Peyer's patch (tissue), 4 donors: ENCODE measurements around the gene ATXN7L3B. TPM values are rescaled to one million over a fixed set of nuclear protein-coding genes. Genes with fewer than 3 reads are reported as not detected.

ENCODE experiments used
- DNase-seq, 3 donors: peaks; one replicate each; pipeline ENCODE4 v3.0.0-alpha.2; 2017 to 2019
- H3K27ac ChIP-seq, 4 donors: fragments of 200-600 bp; sonication (generic); one replicate each; pipeline ENCODE4 v1.5.1; 2016 to 2019
- H3K27me3 ChIP-seq, 2 donors: fragments of 200-600 bp; sonication (generic); one replicate each; pipeline ENCODE4 v1.5.1; 2019
- H3K36me3 ChIP-seq, 3 donors: fragments of 200-600 bp; sonication (generic); one replicate each; pipeline ENCODE4 v1.5.1; 2016 to 2019
- H3K4me1 ChIP-seq, 4 donors: fragments of 200-600 bp; sonication (generic); one replicate each; pipeline ENCODE4 v1.5.1; 2016 to 2019
- H3K4me3 ChIP-seq, 4 donors: fragments of 200-600 bp; sonication (generic); 1 replicate in 3 of 4; 2 replicates in 1 of 4; pipeline ENCODE4 v1.5.1; 2016 to 2019; ENCODE audit warnings: mild to moderate bottlenecking in 1 of 4
- H3K9me3 ChIP-seq, 4 donors: fragments of 200-600 bp; sonication (generic); one replicate each; pipeline ENCODE4 v1.5.1; 2016 to 2019; ENCODE audit warnings: mild to moderate bottlenecking in 1 of 4
- POLR2A ChIP-seq, 2 donors: fragments of 450-650 bp; IDR thresholded peaks; one replicate each; pipeline ENCODE4 v1.5.1; 2017; ENCODE audit warnings: antibody characterized with exemption in 2 of 2, mild to moderate bottlenecking in 2 of 2, moderate library complexity in 2 of 2
- total RNA-seq, 4 donors: library from RNA; depleted of rRNA; stranded (reverse); fragments of >200 nt; gene quantifications; one replicate each; pipeline ENCODE4 v1.1.0, GENCODE V29; 2016
- TF ChIP-seq, protein P1 (sequence below), 6 experiments: fragments of 450-650 bp in 4 of 6; fragments of 200-600 bp in 2 of 6; sonication (generic) in 1 of 6; IDR thresholded peaks; one replicate each; pipeline ENCODE4 v1.5.1; 2017 to 2019; ENCODE audit warnings: antibody characterized with exemption in 6 of 6, mild to moderate bottlenecking in 3 of 6, moderate library complexity in 1 of 6

ATXN7L3B gene
- total RNA-seq, 4 donors from 2014 or later = 16.9 to 19.8 (median 18.5) TPM

DNA sequence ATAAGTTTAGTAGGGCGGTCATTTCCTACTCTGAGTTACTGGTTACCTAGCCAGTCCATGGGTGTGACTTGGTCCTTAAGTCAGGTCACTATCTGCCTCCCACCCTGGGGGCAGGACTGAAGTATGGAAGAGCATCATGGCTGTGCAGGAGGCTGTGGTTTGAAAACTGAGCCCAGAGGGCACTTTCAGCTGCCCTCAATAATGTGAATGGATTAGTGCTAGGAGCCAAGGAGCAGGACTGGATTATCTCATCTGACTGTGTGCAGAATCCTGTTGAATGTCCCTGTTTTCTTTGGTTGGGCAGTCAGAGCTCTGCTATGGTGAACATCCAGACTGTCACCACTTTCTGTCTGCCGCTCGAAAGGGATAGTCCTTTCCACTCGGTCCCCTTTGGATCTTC, 1.6 kb downstream of the ATXN7L3B start:
- no peak for DNase-seq
- H3K27ac ChIP-seq = no peak overlapping the region
- no peaks in the 10 kb centered on the region for H3K9me3 ChIP-seq
- H3K4me1 ChIP-seq = peaks cover 4 to 30% (median 17%) of the 10 kb centered on the region in 4 donors
- peak overlapping the region; percentile 63 to 95 (median 76) for H3K4me3 ChIP-seq
- no peaks in the 10 kb centered on the region for H3K36me3 ChIP-seq
- H3K27me3 ChIP-seq = no peaks in the 10 kb centered on the region
- TF ChIP-seq, protein P1, sequence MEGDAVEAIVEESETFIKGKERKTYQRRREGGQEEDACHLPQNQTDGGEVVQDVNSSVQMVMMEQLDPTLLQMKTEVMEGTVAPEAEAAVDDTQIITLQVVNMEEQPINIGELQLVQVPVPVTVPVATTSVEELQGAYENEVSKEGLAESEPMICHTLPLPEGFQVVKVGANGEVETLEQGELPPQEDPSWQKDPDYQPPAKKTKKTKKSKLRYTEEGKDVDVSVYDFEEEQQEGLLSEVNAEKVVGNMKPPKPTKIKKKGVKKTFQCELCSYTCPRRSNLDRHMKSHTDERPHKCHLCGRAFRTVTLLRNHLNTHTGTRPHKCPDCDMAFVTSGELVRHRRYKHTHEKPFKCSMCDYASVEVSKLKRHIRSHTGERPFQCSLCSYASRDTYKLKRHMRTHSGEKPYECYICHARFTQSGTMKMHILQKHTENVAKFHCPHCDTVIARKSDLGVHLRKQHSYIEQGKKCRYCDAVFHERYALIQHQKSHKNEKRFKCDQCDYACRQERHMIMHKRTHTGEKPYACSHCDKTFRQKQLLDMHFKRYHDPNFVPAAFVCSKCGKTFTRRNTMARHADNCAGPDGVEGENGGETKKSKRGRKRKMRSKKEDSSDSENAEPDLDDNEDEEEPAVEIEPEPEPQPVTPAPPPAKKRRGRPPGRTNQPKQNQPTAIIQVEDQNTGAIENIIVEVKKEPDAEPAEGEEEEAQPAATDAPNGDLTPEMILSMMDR (IDR thresholded peaks at IDR 0.05) = no peak
- TF ChIP-seq POLR2A (IDR thresholded peaks at IDR 0.05) = no peak

DNA sequence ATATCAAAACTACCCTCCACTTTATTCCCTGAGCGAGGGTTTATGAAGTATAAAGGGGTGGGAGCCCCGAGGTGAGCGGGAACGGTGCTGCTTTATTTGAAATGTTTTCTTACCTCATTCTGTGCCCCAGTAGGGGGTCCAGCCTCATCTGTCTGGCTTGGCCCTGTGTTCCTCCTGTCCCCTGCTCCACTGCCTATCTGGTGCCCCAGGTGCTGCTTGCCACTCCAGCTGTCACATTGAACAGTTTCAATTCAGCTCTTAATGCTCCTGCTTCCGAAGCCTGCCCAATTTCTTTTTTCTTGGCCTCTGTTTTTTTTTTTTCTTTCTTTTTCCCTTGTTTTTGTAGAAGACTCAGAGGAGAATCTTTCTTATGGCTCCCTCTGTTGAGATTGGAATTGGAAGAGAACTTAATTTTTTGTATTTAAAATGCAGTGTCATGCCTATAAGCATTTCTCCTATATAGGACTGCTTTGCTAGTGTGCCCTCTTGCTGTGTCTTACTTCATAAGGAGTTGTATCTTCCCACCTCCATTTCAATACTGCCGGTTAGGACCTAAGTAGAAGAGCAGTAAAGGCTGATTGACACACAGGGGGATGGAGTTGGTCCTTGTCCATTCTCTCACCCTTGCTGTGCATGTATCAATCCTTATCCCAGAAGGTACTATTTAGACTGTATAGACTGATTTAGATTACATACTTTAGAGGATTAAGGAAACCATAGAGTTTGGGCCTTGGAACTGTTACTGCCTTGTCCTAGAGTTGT, 2.3 kb downstream of the ATXN7L3B start:
- Histone ChIP-seq H3K4me1 (peaks cover 4 to 30% (median 17%) of the 10 kb centered on the region in 4 donors), H3K27me3 (no peaks in the 10 kb centered on the region), H3K27ac (no peak overlapping the region), H3K4me3 (peak overlapping the region in 3 of 4 donors; percentile 74 to 95 (median 79)), H3K36me3 (no peaks in the 10 kb centered on the region), H3K9me3 (no peaks in the 10 kb centered on the region)
- no peak for DNase-seq
- no peak for TF ChIP-seq POLR2A (IDR thresholded peaks at IDR 0.05)
- TF ChIP-seq, protein P1 (IDR thresholded peaks at IDR 0.05) = no peak

DNA sequence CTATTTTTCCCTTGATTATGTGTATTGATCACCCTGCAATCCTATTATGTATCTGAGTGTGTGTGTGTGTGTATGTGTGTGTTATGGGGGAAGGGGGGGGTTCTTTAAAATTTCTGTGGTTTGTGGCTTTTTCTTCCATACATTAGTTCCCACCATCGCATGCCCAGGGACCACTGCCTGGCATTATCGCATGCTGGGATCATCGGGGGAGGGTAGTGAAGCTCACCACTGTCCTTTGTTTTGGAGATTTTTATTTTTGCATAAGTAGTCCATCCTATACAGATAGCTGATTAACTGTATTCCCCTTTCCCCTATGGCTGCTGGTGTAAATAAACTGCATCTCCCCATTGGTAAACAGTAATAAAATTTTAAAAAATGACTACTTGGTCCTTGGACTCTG, 3.4 kb downstream of the ATXN7L3B start:
- Histone ChIP-seq H3K4me3 (no peak overlapping the region), H3K9me3 (no peaks in the 10 kb centered on the region), H3K27ac (no peak overlapping the region), H3K4me1 (peaks cover 4 to 30% (median 17%) of the 10 kb centered on the region in 4 donors), H3K27me3 (no peaks in the 10 kb centered on the region), H3K36me3 (no peaks in the 10 kb centered on the region)
- DNase-seq = no peak
- no peak for TF ChIP-seq POLR2A (IDR thresholded peaks at IDR 0.05)
- TF ChIP-seq, protein P1 (IDR thresholded peaks at IDR 0.05) = no peak

DNA sequence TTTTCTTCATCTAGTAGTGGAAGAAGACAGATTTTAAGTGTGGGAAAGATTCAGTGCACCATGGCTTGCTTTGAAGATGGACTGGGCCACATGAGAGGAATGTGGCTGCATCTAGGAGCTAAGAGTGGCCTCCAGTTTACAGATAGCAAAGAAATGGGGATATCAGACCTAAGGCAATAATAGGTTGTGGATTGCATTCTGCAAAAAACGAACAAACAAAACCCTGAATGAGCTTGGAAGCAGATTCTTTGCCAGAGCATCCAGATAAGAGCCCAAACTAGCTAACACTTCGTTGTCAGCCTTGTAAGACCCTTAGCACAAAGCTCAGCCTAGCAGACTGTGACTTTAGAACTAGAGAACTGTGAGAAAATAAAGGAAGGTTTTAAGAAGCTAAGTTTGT, 9.6 kb downstream of the ATXN7L3B start:
- DNase-seq = no peak
- Histone ChIP-seq H3K9me3 (no peaks in the 10 kb centered on the region), H3K27me3 (no peaks in the 10 kb centered on the region), H3K36me3 (no peaks in the 10 kb centered on the region), H3K27ac (no peak overlapping the region), H3K4me1 (no peaks in the 10 kb centered on the region), H3K4me3 (no peak overlapping the region)
- TF ChIP-seq, protein P1 (IDR thresholded peaks at IDR 0.05) = no peak
- no peak for TF ChIP-seq POLR2A (IDR thresholded peaks at IDR 0.05)

DNA sequence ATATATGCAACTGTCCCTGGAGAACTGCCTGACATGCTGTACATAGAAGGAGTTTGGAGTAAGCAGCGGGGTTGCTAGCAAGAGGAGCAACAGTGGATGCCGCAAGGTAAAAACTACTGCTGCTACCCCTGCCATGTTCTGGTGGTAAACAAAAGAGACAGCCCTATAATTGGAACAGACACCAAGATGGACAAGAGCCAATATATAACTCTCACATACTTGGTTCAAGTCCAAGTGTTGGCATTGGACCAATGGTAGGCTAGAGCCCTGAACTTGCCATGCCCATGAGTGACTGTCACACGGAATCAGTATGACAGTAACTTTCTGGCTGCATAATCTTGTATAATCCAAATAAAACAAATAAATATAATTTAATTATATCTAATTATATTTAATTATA, 13.7 kb downstream of the ATXN7L3B start:
- no peak for DNase-seq
- H3K27me3 ChIP-seq = no peaks in the 10 kb centered on the region
- H3K36me3 ChIP-seq = no peaks in the 10 kb centered on the region
- no peaks in the 10 kb centered on the region for H3K9me3 ChIP-seq
- no peak overlapping the region for H3K4me3 ChIP-seq
- no peaks in the 10 kb centered on the region for H3K4me1 ChIP-seq
- H3K27ac ChIP-seq = no peak overlapping the region
- TF ChIP-seq POLR2A (IDR thresholded peaks at IDR 0.05) = no peak
- TF ChIP-seq, protein P1 (IDR thresholded peaks at IDR 0.05) = no peak
